Omental fat pad (tissue), 4 donors: ENCODE data around the gene DMWD. TPM values are rescaled to one million over a fixed set of nuclear protein-coding genes. Genes with fewer than 3 reads are reported as not detected.
A peak's percentile ranks its signal among the peaks of the same experiment; 100 is the strongest.

Experiments
- ATAC-seq: fragments of 150-250 bp; one replicate; pipeline ENCODE4 v1.9.1; 2016; ENCODE audit warnings: mild to moderate bottlenecking, moderate library complexity; ENCODE audit not compliant: low FRiP score
- DNase-seq: peaks from one replicate; pipeline ENCODE4 v3.0.0-alpha.2; 2019; ENCODE audit warnings: low spot score
- CTCF ChIP-seq, 3 donors: fragments of 450-650 bp; IDR thresholded peaks; one replicate each; pipeline ENCODE4 v1.5.1; 2016 to 2017; ENCODE audit warnings: antibody characterized with exemption in 3 of 3, mild to moderate bottlenecking in 3 of 3, moderate library complexity in 2 of 3
- total RNA-seq, 4 donors: library from RNA; depleted of rRNA; stranded (reverse); fragments of >200 nt; gene quantifications; one replicate each; pipeline ENCODE4 v1.1.0, GENCODE V29; 2016

The DMWD gene
- total RNA-seq, 4 donors from 2014 or later = 26.2 to 42.5 (median 35.9) TPM

GRCh38 chr19:45826934-45827333 lies 34.3 kb upstream of the DMWD start:
- no peak for DNase-seq
- TF ChIP-seq CTCF (IDR thresholded peaks at IDR 0.05) = no peak
- no peak for ATAC-seq

- ATAC-seq = no peak
- DNase-seq = no peak
- TF ChIP-seq CTCF (IDR thresholded peaks at IDR 0.05) = no peak
Observed at GRCh38 chr19:45825917-45826893, 33.6 kb upstream of the DMWD start.

GRCh38 chr19:45825263-45825605 lies 32.6 kb upstream of the DMWD start:
- no peak for TF ChIP-seq CTCF (IDR thresholded peaks at IDR 0.05)

GRCh38 chr19:45824531-45825262 lies 32.1 kb upstream of the DMWD start:
- DNase-seq = no peak
- no peak for TF ChIP-seq CTCF (IDR thresholded peaks at IDR 0.05)
- no peak for ATAC-seq

More at GRCh38 chr19:45825263-45825605, 32.6 kb upstream of the DMWD start:
- ATAC-seq = no peak
- no peak for DNase-seq

GRCh38 chr19:45824041-45824471 lies 31.4 kb upstream of the DMWD start:
- TF ChIP-seq CTCF (IDR thresholded peaks at IDR 0.05) = no peak
- DNase-seq (no peak), ATAC-seq (peak; percentile 38)

GRCh38 chr19:45823182-45823581 lies 30.5 kb upstream of the DMWD start:
- DNase-seq (no peak), ATAC-seq (no peak)
- no peak for TF ChIP-seq CTCF (IDR thresholded peaks at IDR 0.05)
